ENCODE measurements around the gene MAP3K1. TPM values are rescaled to one million over a fixed set of nuclear protein-coding genes. Genes with fewer than 3 reads are reported as not detected.
A peak's percentile ranks its signal among the peaks of the same experiment; 100 is the strongest.

MAP3K1 gene
- total and polyA plus RNA-seq, 2 donors = 3.7 to 62.2 TPM

DNA sequence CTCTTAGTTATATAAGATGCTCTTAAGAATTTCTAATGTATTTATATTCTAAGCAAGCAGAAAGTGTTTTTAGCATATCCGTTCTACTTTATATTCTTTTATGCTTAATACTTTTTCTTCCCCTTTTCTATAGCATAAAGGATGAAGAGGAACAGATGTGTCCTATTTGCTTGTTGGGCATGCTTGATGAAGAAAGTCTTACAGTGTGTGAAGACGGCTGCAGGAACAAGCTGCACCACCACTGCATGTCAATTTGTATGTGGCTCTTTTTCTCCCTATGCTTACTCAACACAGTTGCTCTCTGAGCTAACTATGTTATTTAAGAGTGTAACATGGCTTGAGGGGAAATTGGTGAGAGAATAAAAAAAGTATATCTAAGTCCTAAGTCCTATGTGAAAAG lies 56.4 kb downstream of the MAP3K1 start:
- Histone ChIP-seq H3K27ac (ENCODE audit: low read depth) (no peak overlapping the region), H3K4me3 (ENCODE audit: low read depth, low read length) (no peak overlapping the region), H3K36me3 (ENCODE audit: insufficient read depth) (peaks cover 8% of the 10 kb centered on the region), H3K4me1 (ENCODE audit: insufficient read depth) (no peaks in the 10 kb centered on the region)
- no peak for DNase-seq (ENCODE audit: extremely low spot score)
- 87% methylated on average over 2 of the region's 2 CpGs for WGBS

DNA sequence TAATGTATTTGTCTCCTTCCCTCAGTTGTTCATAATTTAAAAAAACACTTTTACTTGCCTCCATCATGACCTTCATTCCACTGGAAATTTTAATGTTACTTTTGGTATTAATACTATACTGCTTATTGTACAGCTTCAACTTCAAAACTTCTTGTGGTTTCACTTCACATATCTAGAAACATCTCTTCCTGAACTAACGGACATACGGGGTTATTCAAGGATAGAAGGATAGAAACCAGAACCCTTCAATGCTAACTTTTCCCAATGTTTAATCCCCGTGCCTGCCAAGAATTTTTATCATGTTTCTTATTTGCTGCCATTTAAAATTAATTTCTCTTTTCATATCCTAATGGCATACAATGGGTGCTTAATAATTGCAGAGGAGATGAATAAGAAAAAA lies 57.7 kb downstream of the MAP3K1 start:
- WGBS = 72% methylated on average over 3 of the region's 3 CpGs

DNA sequence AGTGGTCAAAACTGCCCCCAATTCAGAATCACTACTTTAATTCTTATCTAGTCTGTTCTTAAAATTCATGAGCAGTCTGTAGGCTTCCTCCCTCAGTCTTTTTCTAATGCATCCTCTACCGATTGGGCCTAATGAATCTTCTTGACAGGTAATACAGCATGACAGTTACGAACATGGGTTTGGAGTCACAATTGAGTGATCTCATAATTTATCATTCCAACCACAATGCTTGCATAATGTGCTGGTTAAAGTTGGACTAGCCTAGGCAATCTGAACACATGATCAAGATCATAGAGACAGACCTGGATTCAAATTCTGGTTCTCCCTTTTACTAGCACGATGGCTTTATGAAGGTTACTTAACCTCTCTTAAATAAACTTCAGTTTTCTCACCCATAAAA lies 61.0 kb downstream of the MAP3K1 start:
- DNase-seq (ENCODE audit: extremely low spot score) = no peak
- peaks cover 8% of the 10 kb centered on the region for H3K36me3 ChIP-seq (ENCODE audit: insufficient read depth)

More for the DNA sequence above, 57.7 kb downstream of the MAP3K1 start:
- DNase-seq (ENCODE audit: extremely low spot score) = no peak
- Histone ChIP-seq H3K27ac (ENCODE audit: low read depth) (no peak overlapping the region), H3K36me3 (ENCODE audit: insufficient read depth) (peaks cover 8% of the 10 kb centered on the region), H3K4me3 (ENCODE audit: low read depth, low read length) (no peak overlapping the region), H3K4me1 (ENCODE audit: insufficient read depth) (no peaks in the 10 kb centered on the region)

DNA sequence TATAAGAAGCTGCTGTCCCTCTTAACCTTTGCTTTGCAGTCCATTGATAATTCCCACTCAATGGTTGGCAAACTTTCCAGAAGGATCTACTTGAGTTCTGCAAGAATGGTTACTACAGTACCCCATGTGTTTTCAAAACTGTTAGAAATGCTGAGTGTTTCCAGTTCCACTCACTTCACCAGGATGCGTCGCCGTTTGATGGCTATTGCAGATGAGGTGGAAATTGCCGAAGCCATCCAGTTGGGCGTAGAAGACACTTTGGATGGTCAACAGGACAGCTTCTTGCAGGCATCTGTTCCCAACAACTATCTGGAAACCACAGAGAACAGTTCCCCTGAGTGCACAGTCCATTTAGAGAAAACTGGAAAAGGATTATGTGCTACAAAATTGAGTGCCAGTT lies 66.2 kb downstream of the MAP3K1 start:
- DNase-seq (ENCODE audit: extremely low spot score) = no peak
- Histone ChIP-seq H3K36me3 (ENCODE audit: insufficient read depth) (peaks cover 6% of the 10 kb centered on the region), H3K4me3 (ENCODE audit: low read depth, low read length) (no peak overlapping the region), H3K4me1 (ENCODE audit: insufficient read depth) (no peaks in the 10 kb centered on the region), H3K27ac (ENCODE audit: low read depth) (no peak overlapping the region)
- WGBS = 97% methylated on average over 5 of the region's 5 CpGs

More for the DNA sequence above, 61.0 kb downstream of the MAP3K1 start:
- H3K4me3 ChIP-seq (ENCODE audit: low read depth, low read length) = no peak overlapping the region
- WGBS = 83% methylated on average over 3 of the region's 3 CpGs
- H3K4me1 ChIP-seq (ENCODE audit: insufficient read depth) = no peaks in the 10 kb centered on the region
- no peak overlapping the region for H3K27ac ChIP-seq (ENCODE audit: low read depth)

DNA sequence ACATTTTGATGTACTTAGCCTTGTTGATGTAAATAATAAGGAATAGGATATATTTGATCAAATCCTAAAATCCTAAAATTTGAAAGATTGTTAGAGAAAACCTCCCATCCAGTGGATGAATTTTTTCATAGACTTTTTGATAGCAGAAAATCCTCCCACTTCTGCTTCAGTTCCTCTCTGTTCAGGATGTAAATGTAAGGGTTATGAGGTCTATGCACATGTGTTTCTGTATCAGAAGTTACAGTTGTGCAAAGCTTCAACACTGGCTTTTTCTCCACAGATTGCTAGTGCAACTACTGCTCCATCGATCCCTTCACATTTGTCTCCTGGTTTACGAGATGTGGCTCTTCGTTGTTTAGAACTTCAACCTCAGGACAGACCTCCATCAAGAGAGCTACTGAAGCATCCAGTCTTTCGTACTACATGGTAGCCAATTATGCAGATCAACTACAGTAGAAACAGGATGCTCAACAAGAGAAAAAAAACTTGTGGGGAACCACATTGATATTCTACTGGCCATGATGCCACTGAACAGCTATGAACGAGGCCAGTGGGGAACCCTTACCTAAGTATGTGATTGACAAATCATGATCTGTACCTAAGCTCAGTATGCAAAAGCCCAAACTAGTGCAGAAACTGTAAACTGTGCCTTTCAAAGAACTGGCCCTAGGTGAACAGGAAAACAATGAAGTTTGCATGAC lies 78.1 kb downstream of the MAP3K1 start:
- no peaks in the 10 kb centered on the region for H3K4me1 ChIP-seq (ENCODE audit: insufficient read depth)
- no peak for DNase-seq (ENCODE audit: extremely low spot score)
- WGBS = 91% methylated on average over 5 of the region's 5 CpGs
- H3K36me3 ChIP-seq (ENCODE audit: insufficient read depth) = peaks cover 8% of the 10 kb centered on the region
- no peak overlapping the region for H3K4me3 ChIP-seq (ENCODE audit: low read depth, low read length)
- no peak overlapping the region for H3K27ac ChIP-seq (ENCODE audit: low read depth)

DNA sequence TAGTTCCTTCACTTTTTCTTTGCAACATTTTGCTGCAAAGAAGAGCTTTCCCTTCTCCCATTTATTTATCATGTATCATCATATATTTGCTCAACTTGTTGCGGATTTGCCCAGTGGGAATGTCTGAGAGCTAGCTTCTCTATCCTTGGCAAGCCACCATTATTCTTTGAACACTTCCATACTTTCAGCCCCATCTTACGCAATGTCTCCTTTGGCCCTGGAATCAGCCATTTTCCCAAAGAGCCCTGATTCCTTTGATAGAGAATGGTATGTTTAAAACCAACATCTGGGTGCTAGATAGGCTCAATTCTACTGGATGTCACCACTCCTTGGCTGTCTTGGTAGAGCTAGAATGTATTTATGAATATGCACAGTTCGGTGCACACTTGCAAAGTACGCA lies 81.4 kb downstream of the MAP3K1 start:
- H3K36me3 ChIP-seq (ENCODE audit: insufficient read depth) = peaks cover 4% of the 10 kb centered on the region
- no peak overlapping the region for H3K4me3 ChIP-seq (ENCODE audit: low read depth, low read length)
- 97% methylated on average over 4 of the region's 4 CpGs for WGBS
- no peaks in the 10 kb centered on the region for H3K4me1 ChIP-seq (ENCODE audit: insufficient read depth)
- H3K27ac ChIP-seq (ENCODE audit: low read depth) = no peak overlapping the region
- DNase-seq (ENCODE audit: extremely low spot score) = no peak

DNA sequence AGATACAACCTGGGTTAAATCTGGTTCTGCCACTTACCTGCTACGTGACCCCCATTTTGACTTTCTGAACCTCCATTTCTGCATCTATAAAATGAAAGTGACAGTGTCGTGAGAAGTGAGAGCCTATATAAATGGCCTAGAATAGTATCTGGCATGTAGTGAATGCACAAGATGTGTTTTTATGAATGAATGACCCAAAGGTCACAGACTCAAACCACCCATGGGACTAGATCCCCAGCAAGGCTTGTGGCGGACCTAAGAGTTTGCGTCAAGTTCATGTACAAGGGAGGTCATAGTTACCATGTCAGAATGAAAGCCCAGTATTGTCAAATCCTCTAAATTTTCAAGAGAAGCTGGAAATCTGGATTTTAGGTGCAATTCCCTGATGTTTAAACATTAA lies 82.9 kb downstream of the MAP3K1 start:
- Histone ChIP-seq H3K27ac (ENCODE audit: low read depth) (no peak overlapping the region), H3K4me1 (ENCODE audit: insufficient read depth) (no peaks in the 10 kb centered on the region), H3K36me3 (ENCODE audit: insufficient read depth) (peaks cover 4% of the 10 kb centered on the region), H3K4me3 (ENCODE audit: low read depth, low read length) (no peak overlapping the region)
- WGBS = 83% methylated on average over 4 of the region's 4 CpGs
- no peak for DNase-seq (ENCODE audit: extremely low spot score)

DNA sequence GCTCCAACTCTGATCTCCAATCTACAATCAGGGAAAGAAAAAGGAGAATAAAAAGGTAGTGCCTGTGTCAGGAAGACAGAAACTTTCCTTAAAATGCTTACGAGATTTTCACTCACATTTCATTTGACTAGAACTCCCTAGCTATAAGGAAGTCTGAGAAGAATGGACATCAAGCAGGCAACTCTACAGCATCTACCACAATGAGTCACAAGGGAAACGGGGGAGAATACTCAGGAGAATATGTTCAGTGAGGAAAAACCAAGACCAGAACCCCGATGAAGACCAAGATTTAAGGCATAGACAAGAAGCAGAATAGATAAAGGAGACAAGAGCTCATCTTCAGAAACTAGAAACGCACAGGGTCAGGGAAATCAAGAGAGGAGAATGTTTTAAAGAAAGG lies 85.0 kb downstream of the MAP3K1 start:
- Histone ChIP-seq H3K36me3 (ENCODE audit: insufficient read depth) (no peaks in the 10 kb centered on the region), H3K4me3 (ENCODE audit: low read depth, low read length) (no peak overlapping the region), H3K27ac (ENCODE audit: low read depth) (no peak overlapping the region), H3K4me1 (ENCODE audit: insufficient read depth) (no peaks in the 10 kb centered on the region)
- DNase-seq (ENCODE audit: extremely low spot score) = no peak
- 63% methylated on average over 4 of the region's 4 CpGs for WGBS

DNA sequence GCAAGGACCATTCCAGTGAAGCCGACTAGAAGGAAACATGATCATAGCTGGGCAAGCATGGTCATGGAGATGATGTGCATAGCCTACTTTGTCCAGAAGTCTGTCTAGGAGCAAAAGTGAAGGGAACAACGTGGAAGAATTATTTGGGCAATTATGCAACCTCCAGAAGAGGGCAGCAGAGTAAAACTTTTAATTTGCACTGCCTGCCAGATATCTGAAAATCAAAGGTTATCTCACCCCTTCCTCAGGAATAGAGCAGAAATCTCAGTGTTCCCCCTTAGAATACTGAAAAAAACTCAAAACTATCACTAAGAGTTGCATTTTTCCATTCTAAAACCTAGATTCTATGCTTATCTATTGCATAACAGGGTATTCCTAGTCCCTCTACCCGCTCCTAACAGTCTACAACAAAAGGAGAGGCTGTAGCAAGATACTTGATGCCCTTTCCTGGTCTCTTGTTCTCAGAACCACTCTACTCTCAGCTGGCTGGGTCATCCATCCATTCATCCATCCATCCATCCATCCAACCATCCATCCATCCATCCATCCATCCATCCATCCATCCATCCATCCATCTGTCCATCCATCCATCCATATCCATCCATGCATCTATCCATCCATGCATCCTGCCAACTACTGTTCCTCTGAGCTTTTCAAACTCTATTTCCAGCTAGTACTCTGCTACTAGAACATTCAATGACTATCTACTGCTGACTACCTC lies 85.7 kb downstream of the MAP3K1 start:
- Histone ChIP-seq H3K27ac (ENCODE audit: low read depth) (no peak overlapping the region), H3K4me1 (ENCODE audit: insufficient read depth) (no peaks in the 10 kb centered on the region), H3K4me3 (ENCODE audit: low read depth, low read length) (no peak overlapping the region), H3K36me3 (ENCODE audit: insufficient read depth) (no peaks in the 10 kb centered on the region)
- 37% methylated on average over 3 of the region's 3 CpGs for WGBS
- DNase-seq (ENCODE audit: extremely low spot score) = no peak

DNA sequence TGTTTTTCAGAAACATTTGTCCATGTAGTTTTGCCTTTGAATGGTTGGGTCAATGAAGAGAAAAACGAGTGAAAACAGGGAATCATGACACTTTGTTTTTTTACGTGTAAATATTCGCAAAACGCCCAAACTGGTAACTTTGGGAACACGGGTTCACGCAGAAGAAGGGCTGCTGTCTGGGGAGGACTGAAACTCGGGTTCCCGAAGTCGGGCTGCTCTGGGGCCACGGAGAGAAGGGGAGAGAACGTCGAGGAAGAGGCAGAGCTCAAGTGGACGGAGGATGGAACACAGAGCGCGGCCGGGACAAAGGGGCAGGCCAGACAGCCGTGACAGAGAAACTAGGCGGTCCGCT lies 93.6 kb downstream of the MAP3K1 start:
- DNase-seq (ENCODE audit: extremely low spot score) = peak; percentile 40
- H3K4me3 ChIP-seq (ENCODE audit: low read depth, low read length) = peak overlapping the region; percentile 62
- H3K36me3 ChIP-seq (ENCODE audit: insufficient read depth) = no peaks in the 10 kb centered on the region
- H3K4me1 ChIP-seq (ENCODE audit: insufficient read depth) = no peaks in the 10 kb centered on the region
- under 1% methylated on average over 19 of the region's 19 CpGs for WGBS
- peak overlapping the region; percentile 94 for H3K27ac ChIP-seq (ENCODE audit: low read depth)

DNA sequence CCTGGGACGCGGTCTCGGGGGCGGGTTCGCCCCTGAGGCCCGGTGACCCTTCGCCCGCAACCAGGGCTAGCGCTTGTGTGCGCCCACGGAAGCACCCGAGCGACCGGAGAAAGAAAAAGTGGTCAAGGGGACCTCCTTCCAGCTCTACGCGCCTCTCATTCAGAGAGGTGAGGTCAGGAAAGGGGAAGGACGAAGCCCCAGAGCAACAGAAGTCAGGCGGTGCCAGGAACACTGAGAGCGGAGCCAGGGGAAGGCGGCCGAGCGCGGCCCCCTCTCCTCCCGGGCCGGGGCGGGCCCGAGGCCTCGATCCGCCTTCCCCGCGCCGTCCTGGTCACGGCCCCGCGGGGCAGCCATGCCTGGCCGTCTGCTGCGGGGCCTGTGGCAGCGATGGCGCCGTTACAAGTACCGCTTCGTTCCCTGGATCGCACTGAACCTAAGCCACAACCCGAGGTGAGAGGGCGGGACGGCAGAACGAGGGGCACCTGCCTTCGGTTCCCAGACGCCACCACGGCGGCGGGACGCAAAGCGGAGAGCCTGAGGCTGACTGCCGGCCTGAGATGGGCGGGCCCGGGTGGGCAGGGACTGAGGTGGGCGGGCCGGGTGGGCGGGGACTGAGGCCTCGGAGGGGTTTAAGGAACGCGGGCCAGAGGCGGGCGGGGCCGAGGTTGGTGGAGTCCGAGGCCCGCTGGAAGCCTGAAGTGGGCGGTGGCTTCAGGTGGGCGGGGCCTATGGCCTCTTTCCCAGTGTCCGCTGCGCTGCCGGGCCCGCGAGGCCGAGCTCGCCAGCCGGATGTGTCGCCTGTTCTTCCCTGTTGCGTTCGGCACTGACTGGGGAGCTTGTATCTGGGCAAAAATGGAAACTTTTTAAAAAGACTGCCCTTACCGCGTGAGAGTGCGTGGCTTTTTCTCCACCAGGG lies 94.2 kb downstream of the MAP3K1 start, which contains the start of gene SETD9:
TSS of gene SETD9 (plus strand) at position 303 of the 916 bp plus-strand sequence. CDS start at position 353, 50 bp downstream.
- peak within 1 kb of the TSS; percentile 94 for H3K27ac ChIP-seq (ENCODE audit: low read depth)
- under 1% methylated on average over 84 of the region's 84 CpGs for WGBS
- H3K4me1 ChIP-seq (ENCODE audit: insufficient read depth) = no peaks in the 10 kb centered on the region
- peak; percentile 90 for DNase-seq (ENCODE audit: extremely low spot score)
- H3K4me3 ChIP-seq (ENCODE audit: low read depth, low read length) = peak within 1 kb of the TSS; percentile 62
- H3K36me3 ChIP-seq (ENCODE audit: insufficient read depth) = no peaks in the 10 kb centered on the region

DNA sequence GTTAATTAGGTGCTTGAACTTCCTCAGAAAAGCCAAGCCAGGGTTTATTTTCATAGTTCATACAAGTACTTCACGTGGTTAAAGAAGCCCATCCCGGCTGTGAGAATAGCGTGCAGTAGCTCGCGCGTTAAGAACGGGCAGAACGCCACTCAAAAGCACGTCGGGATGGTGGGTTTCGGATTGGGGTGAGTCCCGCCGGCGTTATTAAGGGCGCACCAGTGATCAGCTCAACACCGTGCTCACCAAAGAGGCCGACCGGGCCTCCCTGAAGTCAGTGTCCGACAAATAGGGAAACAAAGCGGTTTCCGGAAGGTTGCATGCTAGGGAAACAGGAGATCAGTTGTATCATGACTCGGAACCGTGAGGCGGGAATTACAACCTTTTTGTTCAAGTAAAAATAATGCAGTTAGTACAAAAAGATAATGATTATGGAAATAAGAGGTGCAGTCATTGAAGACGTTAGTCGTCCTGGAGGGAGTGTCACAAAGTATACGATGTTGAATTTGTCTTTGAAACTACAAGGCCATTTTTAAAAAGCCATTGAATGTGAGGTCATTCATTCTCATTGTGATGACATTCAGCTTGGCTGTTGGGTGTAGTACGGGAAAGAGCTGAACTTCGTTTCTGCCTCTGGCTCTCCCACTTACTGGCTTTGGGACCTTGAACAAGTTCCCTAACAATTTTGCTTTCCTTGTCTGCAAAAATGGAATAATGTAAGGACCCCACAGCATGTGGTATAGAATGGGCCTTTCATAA lies 95.0 kb downstream of the MAP3K1 start:
- peak overlapping the region; percentile 62 for H3K4me3 ChIP-seq (ENCODE audit: low read depth, low read length)
- DNase-seq (ENCODE audit: extremely low spot score) = peak; percentile 4
- H3K27ac ChIP-seq (ENCODE audit: low read depth) = peak overlapping the region; percentile 82
- H3K36me3 ChIP-seq (ENCODE audit: insufficient read depth) = no peaks in the 10 kb centered on the region
- H3K4me1 ChIP-seq (ENCODE audit: insufficient read depth) = no peaks in the 10 kb centered on the region
- under 1% methylated on average over 29 of the region's 29 CpGs for WGBS

DNA sequence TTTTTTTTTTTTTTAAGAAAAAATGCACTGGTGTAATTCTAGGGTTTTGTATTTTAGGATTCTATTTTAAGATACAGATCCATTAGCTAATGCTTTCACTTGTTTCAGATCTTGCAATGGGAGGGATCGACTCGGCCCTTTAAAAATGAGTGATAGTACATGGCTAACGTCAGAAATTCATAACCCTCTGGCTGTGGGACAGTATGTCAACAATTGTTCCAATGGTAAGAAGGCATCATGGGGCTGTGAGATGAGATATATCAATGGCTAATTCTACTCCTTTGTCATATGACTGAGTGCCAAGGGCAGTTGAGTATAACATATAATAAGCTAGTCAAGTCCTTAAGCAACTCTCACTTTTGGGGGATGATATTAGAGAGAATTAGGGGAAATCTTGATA lies 98.4 kb downstream of the MAP3K1 start:
- no peak for DNase-seq (ENCODE audit: extremely low spot score)
- no peaks in the 10 kb centered on the region for H3K4me1 ChIP-seq (ENCODE audit: insufficient read depth)
- no peaks in the 10 kb centered on the region for H3K36me3 ChIP-seq (ENCODE audit: insufficient read depth)
- 95% methylated on average over 3 of the region's 3 CpGs for WGBS
- no peak overlapping the region for H3K27ac ChIP-seq (ENCODE audit: low read depth)
- no peak overlapping the region for H3K4me3 ChIP-seq (ENCODE audit: low read depth, low read length)
